Neural cell (in vitro differentiated cells): ENCODE results near the gene R3HDM4. TPM values are rescaled to one million over a fixed set of nuclear protein-coding genes. Genes with fewer than 3 reads are reported as not detected.

Experiments used
- H2AFZ ChIP-seq: fragments of 200-600, 300-800 bp; sonication (generic), shearing (Covaris generic); 2 replicates; pipeline ENCODE4 v1.6.0; 2014; ENCODE audit warnings: low read depth, mild to moderate bottlenecking, antibody characterized with exemption, low read length, moderate library complexity
- H3F3A ChIP-seq: fragments of 200-600 bp; shearing (Covaris generic); 2 replicates; pipeline ENCODE4 v1.6.1; 2016; ENCODE audit warnings: mild to moderate bottlenecking, moderate library complexity, mixed read lengths, antibody characterized with exemption, low read length; ENCODE audit not compliant: insufficient read depth, poor library complexity, severe bottlenecking
- H3K27ac ChIP-seq: fragments of 200-600, 300-800 bp; sonication (generic), shearing (Covaris generic); 2 replicates; pipeline ENCODE4 v1.5.1; 2014; ENCODE audit warnings: mild to moderate bottlenecking, low read length, moderate library complexity
- H3K27me3 ChIP-seq: fragments of 300-800, 200-600 bp; sonication (generic), shearing (Covaris generic); 2 replicates; pipeline ENCODE4 v1.6.0; 2014; ENCODE audit warnings: mild to moderate bottlenecking, low read depth, low read length, moderate library complexity; ENCODE audit not compliant: insufficient read depth
- H3K36me3 ChIP-seq: fragments of 300-800, 200-600 bp; sonication (generic), shearing (Covaris generic); 2 replicates; pipeline ENCODE4 v1.5.1; 2014; ENCODE audit warnings: mild to moderate bottlenecking, antibody characterized with exemption, low read length, moderate library complexity; ENCODE audit not compliant: insufficient read depth
- H3K4me2 ChIP-seq: fragments of 300-800, 200-600 bp; sonication (generic), shearing (Covaris generic); 2 replicates; pipeline ENCODE4 v1.6.0; 2014; ENCODE audit warnings: mild to moderate bottlenecking, low read length
- H3K4me3 ChIP-seq: fragments of 300-800, 200-600 bp; sonication (generic), shearing (Covaris generic); 2 replicates; pipeline ENCODE4 v1.5.1; 2014; ENCODE audit warnings: mild to moderate bottlenecking, low read length, moderate library complexity
- H3K79me2 ChIP-seq: fragments of 200-600 bp; shearing (Covaris generic); replicated peaks from 2 replicates; pipeline ENCODE4 v1.6.0; 2014; ENCODE audit warnings: mild to moderate bottlenecking, low read length, moderate library complexity; ENCODE audit not compliant: insufficient read depth
- H3K9ac ChIP-seq: fragments of 300-800, 200-600 bp; sonication (generic), shearing (Covaris generic); 2 replicates; pipeline ENCODE4 v1.6.1; 2016; ENCODE audit warnings: mild to moderate bottlenecking, low read length, mixed read lengths
- H3K9me2 ChIP-seq: fragments of 200-600 bp; shearing (Covaris generic); 2 replicates; pipeline ENCODE4 v1.6.1; 2016; ENCODE audit warnings: mild to moderate bottlenecking, low read length, mixed read lengths; ENCODE audit not compliant: insufficient read depth
- H3K9me3 ChIP-seq: fragments of 200-600, 300-800 bp; sonication (generic), shearing (Covaris generic); 2 replicates; pipeline ENCODE4 v1.6.1; 2016; ENCODE audit warnings: mild to moderate bottlenecking, mixed run types, low read length, moderate library complexity, mixed read lengths
- H4K20me1 ChIP-seq: fragments of 200-600 bp; shearing (Covaris generic); 2 replicates; pipeline ENCODE4 v1.6.1; 2016; ENCODE audit warnings: mild to moderate bottlenecking, mixed run types; ENCODE audit not compliant: insufficient read depth
- EP300 ChIP-seq: fragments of 450-650 bp; conservative IDR thresholded peaks from 2 replicates; pipeline ENCODE4 v1.6.1; 2014; ENCODE audit warnings: antibody characterized with exemption, mild to moderate bottlenecking, moderate library complexity; ENCODE audit not compliant: poor library complexity, severe bottlenecking
- EZH2 ChIP-seq: fragments of 200-600, 300-800 bp; shearing (Covaris generic), sonication (generic); IDR thresholded peaks from 2 replicates; pipeline ENCODE4 v1.6.1; 2014; ENCODE audit warnings: antibody characterized with exemption, low read length, borderline replicate concordance, mild to moderate bottlenecking; ENCODE audit not compliant: insufficient read depth, poor library complexity, severe bottlenecking
- MXI1 ChIP-seq: fragments of 450-650 bp; conservative IDR thresholded peaks from 2 replicates; pipeline ENCODE4 v1.6.1; 2014; ENCODE audit warnings: antibody characterized with exemption, mild to moderate bottlenecking; ENCODE audit not compliant: poor library complexity, severe bottlenecking
- POLR2AphosphoS5 ChIP-seq: IDR thresholded peaks from 2 replicates; pipeline ENCODE4 v1.6.1; 2012
- RAD21 ChIP-seq: fragments of 450-650 bp; conservative IDR thresholded peaks from 2 replicates; pipeline ENCODE4 v1.6.1; 2014; ENCODE audit warnings: antibody characterized with exemption, mild to moderate bottlenecking, moderate library complexity
- REST ChIP-seq: IDR thresholded peaks from 2 replicates; pipeline ENCODE4 v1.6.1; 2012; ENCODE audit warnings: borderline replicate concordance
- SMC3 ChIP-seq: fragments of 450-650 bp; conservative IDR thresholded peaks from 2 replicates; pipeline ENCODE4 v1.6.1; 2014; ENCODE audit warnings: antibody characterized with exemption, mild to moderate bottlenecking, moderate library complexity; ENCODE audit not compliant: poor library complexity
- TAF1 ChIP-seq: IDR thresholded peaks from 2 replicates; pipeline ENCODE4 v1.6.1; 2012; ENCODE audit warnings: low read depth
- polyA plus RNA-seq: library from polyadenylated mRNA; depleted of rRNA; stranded (reverse); fragments of >200 nt; gene quantifications from 2 replicates; pipeline ENCODE4 v1.2.3, GENCODE V29; 2014
- TF ChIP-seq, protein P1 (sequence below): fragments of 450-650 bp; IDR thresholded peaks from 2 replicates; pipeline ENCODE4 v1.5.1; 2014; ENCODE audit warnings: antibody characterized with exemption, mild to moderate bottlenecking, moderate library complexity; ENCODE audit not compliant: poor library complexity, severe bottlenecking

The R3HDM4 gene
- polyA plus RNA-seq, 1 donor from 2014 or later = 51.2 TPM

- Histone ChIP-seq H3K36me3 (no peaks in the 10 kb centered on the region), H4K20me1 (no peaks in the 10 kb centered on the region), H3K4me2 (no peak overlapping the region), H2AFZ (no peak overlapping the region), H3K4me3 (no peak overlapping the region), H3K9me3 (no peaks in the 10 kb centered on the region), H3K9me2 (no peaks in the 10 kb centered on the region), H3F3A (no peaks in the 10 kb centered on the region), H3K79me2 (peaks cover under 1% of the 10 kb centered on the region), H3K27me3 (no peaks in the 10 kb centered on the region), H3K27ac (no peak overlapping the region), H3K9ac (no peak overlapping the region)
- TF ChIP-seq EZH2 (no peak), POLR2AphosphoS5 (no peak), RAD21 (no peak), REST (no peak), MXI1 (no peak), TAF1 (no peak), SMC3 (no peak), EP300 (no peak)
- TF ChIP-seq, protein P1, sequence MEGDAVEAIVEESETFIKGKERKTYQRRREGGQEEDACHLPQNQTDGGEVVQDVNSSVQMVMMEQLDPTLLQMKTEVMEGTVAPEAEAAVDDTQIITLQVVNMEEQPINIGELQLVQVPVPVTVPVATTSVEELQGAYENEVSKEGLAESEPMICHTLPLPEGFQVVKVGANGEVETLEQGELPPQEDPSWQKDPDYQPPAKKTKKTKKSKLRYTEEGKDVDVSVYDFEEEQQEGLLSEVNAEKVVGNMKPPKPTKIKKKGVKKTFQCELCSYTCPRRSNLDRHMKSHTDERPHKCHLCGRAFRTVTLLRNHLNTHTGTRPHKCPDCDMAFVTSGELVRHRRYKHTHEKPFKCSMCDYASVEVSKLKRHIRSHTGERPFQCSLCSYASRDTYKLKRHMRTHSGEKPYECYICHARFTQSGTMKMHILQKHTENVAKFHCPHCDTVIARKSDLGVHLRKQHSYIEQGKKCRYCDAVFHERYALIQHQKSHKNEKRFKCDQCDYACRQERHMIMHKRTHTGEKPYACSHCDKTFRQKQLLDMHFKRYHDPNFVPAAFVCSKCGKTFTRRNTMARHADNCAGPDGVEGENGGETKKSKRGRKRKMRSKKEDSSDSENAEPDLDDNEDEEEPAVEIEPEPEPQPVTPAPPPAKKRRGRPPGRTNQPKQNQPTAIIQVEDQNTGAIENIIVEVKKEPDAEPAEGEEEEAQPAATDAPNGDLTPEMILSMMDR = no peak
These were observed 30.6 kb upstream of the R3HDM4 start for GRCh38 chr19:943551-944170.

GRCh38 chr19:942133-942645 is 29.2 kb upstream of the R3HDM4 start:
- no peaks in the 10 kb centered on the region for H3K27me3 ChIP-seq
- H3K79me2 ChIP-seq = peaks cover 5% of the 10 kb centered on the region
- no peak overlapping the region for H3K27ac ChIP-seq
- H3K4me2 ChIP-seq = no peak overlapping the region
- H3K36me3 ChIP-seq = no peaks in the 10 kb centered on the region
- H3K4me3 ChIP-seq = no peak overlapping the region
- H3K9ac ChIP-seq = no peak overlapping the region
- no peaks in the 10 kb centered on the region for H3F3A ChIP-seq
- TF ChIP-seq RAD21 (no peak), SMC3 (no peak), MXI1 (no peak), POLR2AphosphoS5 (no peak), TAF1 (no peak), REST (no peak), EZH2 (no peak), EP300 (no peak)
- TF ChIP-seq, protein P1 = no peak
- no peaks in the 10 kb centered on the region for H4K20me1 ChIP-seq
- no peaks in the 10 kb centered on the region for H3K9me3 ChIP-seq
- H2AFZ ChIP-seq = no peak overlapping the region
- H3K9me2 ChIP-seq = no peaks in the 10 kb centered on the region
